Stimulated activated CD4-positive, alpha-beta T cell treated with anti-CD3 and anti-CD28 coated beads, Interleukin-4, amount 100 ng/mL, for 48 hours (primary cell): Measurements from ENCODE around the gene ANTXR2.
A peak's percentile ranks its signal among the peaks of the same experiment; 100 is the strongest.
"Not testable (repeated sequence)": the region's sequence is repeated elsewhere in the genome, so short reads cannot be mapped to it uniquely, and the experiment has no call there.

Experiments used
- DNase-seq, 2 donors: peaks; one replicate each; pipeline ENCODE4 v3.0.0-alpha.2; 2020; ENCODE audit warnings: low read depth in 2 of 2

Gene ANTXR2

DNA sequence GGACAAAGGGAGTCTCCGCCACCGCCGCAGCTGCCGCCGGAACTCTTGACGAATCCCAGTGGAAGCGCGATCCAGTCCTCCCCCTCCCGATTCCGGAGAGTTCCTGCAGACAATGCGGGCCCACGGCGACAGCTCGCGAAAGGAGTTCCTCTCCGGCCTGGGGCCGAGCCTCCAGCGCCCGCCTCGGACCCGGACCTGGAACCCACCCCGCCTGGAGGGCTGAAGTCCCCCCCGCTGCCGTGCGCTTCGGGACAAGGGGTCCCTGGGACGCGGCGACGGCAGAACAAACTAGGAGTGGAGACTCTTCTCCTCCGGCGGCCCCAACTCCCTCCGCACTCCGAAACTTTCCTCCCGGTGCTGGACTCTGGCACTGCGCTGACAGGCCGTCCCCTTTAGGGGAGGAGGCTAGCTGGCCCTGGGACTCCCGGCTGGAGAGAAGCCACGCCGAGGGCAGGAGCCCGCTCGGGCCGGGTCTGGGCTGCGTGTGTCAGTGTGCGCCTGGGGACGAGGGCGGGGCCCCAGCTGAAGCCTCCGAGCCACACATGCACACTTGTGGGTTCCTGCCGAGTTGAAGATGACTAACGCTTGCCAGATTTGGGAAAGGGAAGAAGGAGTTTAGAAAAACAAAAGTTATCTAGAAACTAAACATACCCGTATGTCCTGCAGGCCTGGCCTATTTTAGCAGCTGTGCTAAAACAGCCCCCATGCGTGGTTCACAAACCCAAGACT lies at the start of gene ANTXR2:
Gene ANTXR2, minus strand, starts transcription at position 486 of the 729 bp plus-strand sequence. CDS start 669 bp downstream, outside the sequence.
- DNase-seq, result peak; percentile 37 to 62

DNA sequence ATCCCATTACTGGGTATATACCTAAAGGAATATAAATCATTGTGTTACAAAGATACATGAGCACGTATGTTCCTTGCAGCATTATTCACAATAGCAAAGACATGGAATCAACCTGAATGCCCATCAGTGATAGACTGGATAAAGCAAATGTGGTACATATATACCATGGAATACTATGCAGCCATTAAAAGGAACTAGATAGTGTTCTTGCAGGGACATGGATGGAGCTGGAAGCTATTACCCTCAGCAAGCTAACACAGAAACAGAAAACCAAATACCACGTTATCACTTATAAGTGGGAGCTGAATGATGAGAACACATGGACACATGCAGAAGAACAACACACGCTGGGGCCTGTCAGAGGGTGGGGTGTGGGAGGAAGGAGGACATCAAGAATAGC lies 48.8 kb upstream of the ANTXR2 start:
- DNase-seq, result not testable (repeated sequence)

DNA sequence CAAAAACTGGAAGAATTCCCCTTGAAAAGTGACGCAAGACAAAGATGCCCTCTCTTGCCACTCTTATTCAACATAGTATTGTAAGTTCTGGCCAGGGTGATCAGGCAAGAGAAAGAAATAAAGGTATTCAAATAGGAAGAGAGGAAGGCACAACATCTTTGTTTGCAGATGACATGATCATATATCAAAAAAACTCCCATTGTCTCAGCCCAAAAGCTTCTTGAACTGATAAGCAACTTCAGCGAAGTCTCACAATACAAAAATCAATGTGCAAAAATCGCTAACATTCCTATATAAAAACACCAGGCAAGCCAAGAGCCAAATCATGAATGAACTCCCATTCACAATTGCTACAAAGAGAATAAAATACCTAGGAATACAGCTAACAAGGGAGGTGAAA lies 46.6 kb upstream of the ANTXR2 start:
- DNase-seq, result not testable (repeated sequence)

DNA sequence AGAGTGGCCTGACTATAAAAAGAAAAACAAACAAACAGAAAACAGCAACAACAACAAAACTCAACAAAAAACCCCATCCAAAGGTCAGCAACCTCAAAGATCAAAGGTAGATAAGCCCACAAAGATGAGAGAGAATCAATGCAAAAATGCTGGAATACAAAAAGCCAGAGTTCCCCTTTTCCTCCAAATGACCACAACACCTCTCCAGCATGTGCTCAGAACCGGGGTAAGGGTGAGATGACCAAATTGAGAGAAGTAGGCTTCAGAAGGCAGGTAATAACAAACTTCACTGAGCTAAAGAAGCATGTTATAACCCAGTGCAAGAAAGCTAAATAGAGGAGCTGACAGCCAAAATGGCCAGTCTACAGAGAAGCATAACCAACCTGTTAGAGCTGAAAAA lies 43.5 kb upstream of the ANTXR2 start:
- DNase-seq, result no peak

DNA sequence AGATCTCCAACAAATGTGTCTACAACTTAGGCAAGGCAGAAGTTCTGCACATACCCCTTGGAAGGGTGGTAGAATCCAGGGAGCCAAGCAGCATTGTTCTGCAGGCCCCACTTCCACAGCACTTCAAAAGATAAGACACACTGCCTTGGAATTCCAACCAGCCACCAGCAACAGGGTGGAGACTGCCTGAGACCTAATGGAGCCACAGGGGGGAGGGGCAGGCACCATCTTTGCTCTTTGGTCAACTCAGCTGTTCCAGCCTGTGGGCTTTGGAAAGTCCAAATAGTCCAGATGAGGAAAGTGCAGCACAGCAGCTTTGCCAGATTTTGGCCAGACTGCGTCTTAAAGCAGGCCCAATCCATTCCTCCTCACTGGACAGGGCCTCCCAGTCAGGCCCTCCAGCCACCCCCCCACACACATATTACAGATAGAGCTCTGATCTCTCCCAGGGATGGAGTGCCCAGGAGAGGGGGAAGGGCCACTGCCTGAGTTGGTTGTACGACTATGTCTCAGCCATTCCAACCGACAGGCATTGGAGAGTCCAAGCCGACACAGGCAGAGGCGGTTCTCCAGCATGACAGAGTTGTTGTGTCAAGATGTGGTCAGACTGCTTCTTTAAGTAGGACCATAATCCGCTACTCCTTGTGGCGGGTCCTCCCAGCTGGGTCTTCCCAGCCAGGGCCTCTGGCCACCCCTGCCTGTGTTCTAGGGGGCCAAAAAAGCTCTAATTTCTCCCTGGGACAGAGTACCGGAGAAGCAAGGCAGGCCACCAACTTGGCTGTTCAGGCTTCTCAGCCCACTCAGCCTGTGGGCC lies 42.5 kb upstream of the ANTXR2 start:
- no peak for DNase-seq

DNA sequence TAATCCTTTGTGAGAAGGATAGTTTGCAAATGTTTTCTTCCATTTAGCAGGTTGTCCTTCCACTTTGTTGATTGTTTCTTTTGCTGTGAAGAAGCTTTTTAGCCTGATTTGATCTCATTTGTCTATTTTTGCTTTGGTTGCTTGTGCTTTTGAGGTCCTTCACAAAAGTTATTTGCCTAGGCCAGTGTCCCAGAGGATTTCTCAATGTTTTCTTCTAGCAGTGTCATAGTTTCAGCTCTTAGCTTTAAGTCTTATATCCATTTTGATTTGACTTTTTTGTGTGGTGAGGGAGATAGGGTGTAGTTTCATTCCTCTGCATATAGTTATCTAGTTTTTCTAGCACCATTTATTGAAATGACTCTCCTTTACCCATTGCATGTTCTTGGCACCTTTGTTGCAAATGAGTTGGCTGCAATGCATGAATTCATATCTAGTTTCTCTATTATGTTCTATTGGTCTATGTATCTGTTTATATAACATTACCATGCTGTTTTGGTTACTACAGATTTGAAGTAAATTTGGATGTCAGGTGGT lies 41.8 kb upstream of the ANTXR2 start:
- no peak for DNase-seq

DNA sequence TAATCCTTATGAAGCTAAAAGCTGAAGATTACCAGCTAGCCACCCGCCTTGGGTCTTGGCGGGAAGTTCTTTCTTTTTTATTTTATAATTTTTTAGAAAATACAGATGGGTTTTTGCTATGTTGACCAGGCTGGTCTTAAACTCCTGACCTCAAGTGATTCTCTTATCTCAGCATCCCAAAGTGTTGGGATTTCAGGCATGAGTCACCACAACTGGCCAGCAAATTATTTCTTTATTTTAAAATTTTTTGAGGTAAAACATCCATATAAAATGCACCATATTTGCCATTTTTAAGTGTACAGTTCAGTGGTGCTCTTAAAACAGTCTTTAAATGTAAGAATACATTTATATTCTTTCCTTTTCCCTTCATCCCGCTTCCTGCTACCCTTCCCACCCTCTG lies 40.6 kb upstream of the ANTXR2 start:
- DNase-seq, result no peak

DNA sequence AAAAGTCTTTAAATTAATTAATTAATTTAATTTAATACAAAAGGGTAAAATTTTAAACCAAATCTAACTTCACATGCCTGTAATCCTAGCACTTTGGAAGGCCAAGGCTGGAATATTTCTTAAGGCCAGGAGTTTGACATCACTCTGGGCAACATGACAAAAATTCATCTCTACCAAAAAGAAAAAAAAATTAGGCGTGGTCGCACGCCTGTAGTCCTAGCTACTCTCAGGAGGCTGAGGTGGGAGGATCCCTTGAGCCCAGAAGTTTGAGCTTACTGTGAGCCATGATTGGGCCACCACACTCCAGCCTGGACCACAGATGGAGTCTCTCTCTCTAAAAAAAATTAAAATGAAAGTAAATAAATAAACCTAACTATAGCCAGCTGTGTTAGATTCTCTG lies 39.2 kb upstream of the ANTXR2 start:
- DNase-seq, result no peak

DNA sequence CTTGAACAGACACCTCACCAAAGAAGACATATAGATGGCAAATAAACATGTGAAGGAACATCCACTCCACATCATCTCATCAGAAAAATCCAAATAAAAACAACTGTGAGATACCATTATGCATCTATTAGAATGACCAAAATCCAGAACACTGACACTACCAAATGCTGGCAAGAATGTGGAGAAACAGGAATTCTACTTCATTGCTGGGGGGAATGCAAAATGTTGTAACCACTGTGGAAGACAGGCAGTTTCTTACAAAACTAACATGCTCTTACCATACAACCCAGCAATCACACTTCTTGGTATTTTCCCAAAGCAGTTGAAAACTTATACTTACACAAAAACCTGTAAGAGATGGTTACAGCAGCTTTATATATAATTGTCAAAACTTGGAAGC lies 38.2 kb upstream of the ANTXR2 start:
- DNase-seq, result no peak

DNA sequence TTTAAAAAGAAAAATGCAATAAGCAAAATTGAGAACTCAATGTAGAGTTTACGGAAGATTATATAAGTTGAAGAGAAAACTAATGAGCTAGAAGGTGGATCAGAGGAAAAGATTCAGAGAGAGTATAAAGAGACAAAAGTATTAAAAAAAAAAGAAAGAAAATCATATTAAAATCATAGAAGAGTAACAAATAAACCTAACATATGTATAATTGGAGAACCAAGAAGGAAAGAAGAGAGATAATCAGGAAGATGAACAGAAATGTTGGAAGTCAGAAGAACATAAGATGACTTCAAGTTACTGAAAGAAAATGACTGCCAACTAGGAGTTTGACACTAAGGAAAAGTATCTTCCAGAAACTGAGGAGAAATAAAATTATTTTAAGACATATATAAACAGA lies 34.3 kb upstream of the ANTXR2 start:
- no peak for DNase-seq

DNA sequence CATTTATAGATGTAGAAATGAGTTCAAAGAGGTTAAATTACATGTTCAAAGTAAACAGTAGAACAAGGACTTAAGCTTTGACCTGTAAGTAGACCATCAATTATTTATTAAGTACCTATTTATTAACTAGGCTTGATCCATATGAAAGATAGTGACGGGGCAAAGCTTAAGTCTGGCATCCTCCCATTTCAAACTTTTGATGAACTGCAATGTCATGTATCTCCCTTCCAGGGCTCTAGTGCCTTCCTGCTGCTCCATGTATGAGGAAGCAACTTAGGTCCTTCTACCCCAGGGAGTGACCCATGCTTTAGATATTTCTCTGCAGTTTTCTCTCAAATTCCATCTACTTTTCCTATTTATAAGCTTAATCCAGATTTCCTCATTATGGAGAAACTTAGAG lies 31.9 kb upstream of the ANTXR2 start:
- no peak for DNase-seq

DNA sequence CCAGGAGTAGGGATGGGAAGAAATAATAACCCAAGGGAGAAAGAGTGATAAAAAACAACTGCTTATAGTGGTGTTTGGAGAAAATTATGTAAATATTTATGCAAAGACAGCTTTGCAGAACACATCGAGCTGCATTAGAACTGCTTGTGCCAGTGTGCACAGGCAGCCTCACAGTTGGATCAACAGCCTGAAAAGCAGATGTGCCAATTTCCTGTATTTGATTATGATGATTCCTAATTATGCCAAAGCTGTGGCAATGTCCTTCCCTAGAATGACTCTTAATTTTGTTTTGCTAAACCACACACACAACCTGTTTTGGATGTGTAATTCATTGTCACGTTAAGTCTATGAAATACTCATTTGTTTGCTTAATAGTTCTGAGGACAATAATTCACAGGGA lies 30.6 kb upstream of the ANTXR2 start:
- DNase-seq, result no peak

DNA sequence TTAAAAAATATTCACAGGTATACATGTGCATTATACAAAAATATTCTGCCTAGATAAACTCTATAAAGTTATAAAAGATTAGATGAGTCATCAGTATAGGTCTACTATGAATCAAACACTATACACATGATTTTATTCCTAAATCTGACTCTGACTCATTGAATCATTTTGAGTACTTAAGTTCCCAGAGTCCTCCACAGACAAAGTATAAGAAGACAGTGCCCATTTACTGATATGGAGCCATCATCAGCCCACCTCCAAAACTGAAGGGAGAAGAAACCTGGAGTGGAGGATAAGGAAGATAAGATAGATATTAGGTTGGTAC lies 28.7 kb upstream of the ANTXR2 start:
- DNase-seq, result no peak

DNA sequence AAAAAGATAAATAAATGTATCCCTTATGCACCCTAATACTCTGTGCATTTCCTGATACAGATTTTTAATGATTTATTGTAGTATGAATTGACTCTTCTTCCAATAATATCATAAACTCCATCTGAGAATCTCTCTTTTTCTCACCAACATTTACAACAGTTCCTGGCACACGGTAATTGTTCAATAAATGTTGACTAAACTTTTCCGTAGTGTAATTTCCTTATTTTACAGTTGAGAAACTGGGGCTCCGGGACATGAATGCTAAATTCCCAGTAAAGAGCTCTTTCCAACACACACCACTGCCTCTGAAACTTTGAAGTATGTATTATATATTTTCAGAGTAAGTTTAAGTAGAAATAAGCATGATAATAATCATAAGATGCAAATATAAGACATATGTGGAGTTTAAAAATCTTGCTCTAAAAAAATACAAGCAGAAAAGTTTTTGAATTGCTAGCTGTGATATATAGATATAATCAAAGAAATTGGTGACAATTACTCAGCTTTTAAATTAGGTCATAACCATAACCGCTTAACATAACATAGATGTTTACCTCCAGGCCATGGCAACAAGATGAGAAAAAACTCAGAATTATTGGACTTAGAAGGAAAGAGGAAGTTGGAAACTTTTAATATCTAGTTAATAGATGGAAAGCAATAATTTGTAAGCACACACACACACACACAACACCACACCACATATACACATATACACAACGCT lies 28.2 kb upstream of the ANTXR2 start:
- no peak for DNase-seq

DNA sequence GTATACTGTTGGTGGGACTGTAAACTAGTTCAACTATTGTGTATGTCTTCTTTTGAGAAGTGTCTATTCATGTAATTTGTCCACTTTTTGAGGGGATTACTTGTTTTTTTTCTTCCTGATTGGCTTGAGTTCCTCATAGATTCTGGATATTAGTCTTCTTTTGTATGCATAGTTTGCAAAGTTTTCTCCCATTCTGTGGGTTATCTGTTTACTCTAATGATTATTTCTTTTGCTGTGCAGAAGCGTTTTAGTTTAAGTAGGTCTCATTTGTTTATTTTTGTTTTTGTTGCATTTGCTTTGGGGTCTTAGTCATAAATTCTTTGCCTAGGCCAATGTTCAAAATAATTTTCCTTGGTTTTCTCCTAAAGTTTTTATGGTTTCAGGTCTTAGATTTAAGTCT lies 26.6 kb upstream of the ANTXR2 start:
- no peak for DNase-seq

DNA sequence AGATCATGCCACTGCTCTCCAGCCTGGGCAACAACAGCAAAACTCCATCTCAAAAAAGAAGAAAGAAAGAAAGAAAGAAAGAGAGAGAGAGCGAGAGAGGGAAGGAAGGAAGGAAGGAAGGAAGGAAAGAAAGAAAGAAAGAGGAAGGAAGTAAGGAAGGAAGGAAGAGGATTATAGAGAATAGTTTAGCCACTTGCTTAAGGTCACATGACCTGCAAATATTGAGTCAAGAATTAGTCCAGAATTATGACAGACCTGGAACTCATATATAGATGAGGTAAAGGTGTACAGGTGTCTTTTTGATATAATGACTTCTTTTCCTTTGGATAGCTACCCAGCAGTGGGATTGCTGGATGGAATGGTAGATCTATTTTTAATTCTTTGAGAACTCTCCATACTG lies 25.6 kb upstream of the ANTXR2 start:
- DNase-seq, result no peak

DNA sequence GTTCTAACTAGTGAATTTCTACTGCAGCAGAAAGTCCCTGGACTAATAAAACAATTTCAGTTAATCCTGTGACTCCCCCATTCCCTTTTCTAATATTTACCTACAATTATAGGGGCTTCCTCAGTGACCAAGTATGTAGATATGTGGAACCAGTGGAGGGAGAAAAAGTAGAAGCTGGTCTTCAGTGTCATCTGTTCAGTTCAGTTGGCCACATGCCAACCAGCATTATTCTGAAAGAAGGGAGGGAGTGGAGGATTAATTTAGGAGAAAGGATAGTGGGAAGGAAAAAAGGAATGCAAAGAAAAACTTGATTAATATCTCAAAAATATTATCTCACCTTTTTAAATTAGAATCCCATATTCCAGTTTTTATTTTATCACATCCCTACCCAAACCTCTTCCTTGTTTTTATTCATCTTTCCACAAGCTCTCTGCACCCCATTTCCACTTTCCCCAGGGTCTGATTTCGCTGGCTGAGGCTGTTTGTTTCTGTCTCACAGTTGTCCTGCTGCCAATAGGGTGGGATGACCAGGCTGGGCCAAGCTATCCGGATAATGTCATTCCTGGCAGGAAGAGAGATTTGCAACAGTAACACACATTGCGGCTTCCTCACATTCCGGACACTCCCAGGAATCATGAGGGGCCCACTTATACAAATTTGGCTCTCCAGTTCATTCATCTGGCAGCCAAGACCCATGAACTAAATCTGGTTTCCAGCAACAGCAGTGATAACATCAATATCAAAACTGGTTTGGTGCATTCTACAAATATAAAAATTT lies 24.6 kb upstream of the ANTXR2 start:
- DNase-seq, result no peak

DNA sequence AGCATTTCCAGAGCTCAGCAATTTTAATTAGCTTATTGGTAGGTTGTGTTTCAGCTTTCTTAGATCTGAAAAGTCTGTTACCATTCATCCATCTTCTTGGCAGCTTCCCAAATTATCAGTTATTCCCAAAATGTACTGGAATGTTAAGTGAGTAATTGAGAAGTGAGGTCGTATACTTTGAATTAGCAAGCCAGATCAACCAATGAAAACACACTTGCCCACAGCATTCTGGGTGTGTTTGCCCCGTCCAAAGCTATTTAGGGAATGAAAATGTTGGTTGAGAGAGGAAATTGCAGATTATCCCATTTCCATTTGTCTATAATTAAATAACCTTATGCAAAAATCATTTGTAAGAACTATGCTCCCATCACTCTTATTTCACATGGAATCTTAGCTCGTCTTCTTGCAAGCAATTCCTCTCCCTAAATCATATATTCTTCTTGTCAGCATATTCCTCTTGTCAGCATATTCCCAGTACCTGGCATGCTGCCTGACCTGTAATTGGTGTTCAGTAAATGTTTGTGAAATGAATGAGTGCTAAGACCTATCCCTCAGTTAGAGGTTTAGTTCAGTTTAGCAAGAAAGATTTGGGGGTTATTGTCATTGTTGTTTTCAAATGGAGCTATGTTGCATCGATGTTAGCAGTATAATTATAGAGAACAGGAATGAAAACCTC lies 23.3 kb upstream of the ANTXR2 start:
- DNase-seq, result no peak

DNA sequence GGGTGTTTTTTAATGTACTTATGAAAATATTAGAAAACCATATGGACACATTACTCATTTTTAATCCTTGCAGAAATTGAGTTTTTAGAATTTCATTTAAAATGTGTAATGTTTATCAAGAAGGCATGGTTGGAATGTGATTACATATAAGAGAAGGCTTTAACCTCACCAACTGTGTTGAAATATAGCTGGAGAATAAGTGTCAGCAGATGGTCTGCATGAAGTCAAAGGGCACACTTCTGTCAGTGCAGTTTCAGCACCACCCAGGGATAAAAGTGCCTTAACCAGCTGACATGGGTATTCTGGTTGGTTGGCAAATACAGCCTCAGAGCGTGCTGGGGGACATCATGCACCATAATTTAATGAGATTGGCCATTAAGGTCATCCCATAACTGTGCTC lies 21.2 kb upstream of the ANTXR2 start:
- DNase-seq, result no peak

DNA sequence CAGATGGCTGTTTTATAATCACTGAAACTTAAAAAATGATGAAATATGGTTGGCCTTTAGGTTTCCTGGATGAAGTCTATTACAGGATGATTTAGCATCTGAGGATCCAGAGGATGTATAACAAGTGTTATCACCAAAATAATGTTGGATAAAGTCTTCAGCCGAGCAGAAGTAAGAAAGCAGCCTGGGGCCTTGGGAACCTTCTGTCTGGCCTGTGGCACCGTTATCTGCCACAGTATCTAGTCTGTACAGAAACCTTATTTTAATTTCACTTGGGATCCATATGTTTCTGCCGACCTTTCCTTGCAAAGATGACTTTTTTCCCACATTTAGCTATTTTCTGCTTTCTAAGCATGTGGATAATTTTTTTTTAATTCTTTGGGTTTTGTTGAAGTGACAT lies 20.5 kb upstream of the ANTXR2 start:
- DNase-seq, result no peak

DNA sequence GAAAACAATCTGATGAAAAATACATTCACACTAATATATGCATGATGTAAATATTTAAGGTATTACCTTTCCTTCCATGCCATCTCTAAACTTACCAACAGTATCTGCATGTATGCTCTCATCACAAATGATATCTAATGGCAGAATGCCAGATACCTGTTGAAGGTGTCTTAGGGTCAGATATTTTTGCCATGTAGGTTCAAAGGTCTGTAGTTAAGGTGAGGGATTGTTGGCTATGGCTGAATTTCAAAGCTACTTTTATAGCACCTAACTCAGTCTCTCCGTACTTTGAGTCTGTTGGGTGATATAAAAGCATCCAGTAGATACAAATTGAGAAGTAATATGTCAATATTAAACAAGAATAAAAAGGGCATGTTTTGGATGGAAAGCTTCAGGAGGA lies 19.8 kb upstream of the ANTXR2 start:
- DNase-seq, result no peak
